ENCODE measurements around the gene ABCA2. TPM values are rescaled to one million over a fixed set of nuclear protein-coding genes. Genes with fewer than 3 reads are reported as not detected.

Gene ABCA2
- total and polyA plus RNA-seq, 9 of the 15 experiments (the other 6 are each of a cell fraction or from before 2014, with no cell fraction given) = 0.69 to 16.3 (median 6.1) TPM; not detected in 2

- ATAC-seq (no peak), FAIRE-seq (no peak), DNase-seq (ENCODE audit: extremely low read depth in 1 of 4, low spot score in 3 of 4) (no peak)
- H3K4me3 ChIP-seq = no peak overlapping the region
- no peaks in the 10 kb centered on the region for H3K9me1 ChIP-seq (ENCODE audit: control insufficient read depth, insufficient read depth, low read length)
- H3K27me3 ChIP-seq (ENCODE audit: control insufficient read depth in 2 of 2, insufficient read depth in 2 of 2, low read length in 2 of 2) = peaks cover 0 to 4% of the 10 kb centered on the region in 2 experiments; a peak in 2 of 5 replicates
- peak overlapping the region in 1 of 2 experiments; percentile 76; a peak in 2 of 4 replicates for H3K9ac ChIP-seq (ENCODE audit: insufficient read depth in 1 of 2, low read depth in 2 of 2, low read length in 2 of 2)
- TF ChIP-seq CGGBP1 (CRISPR knock-in tag; IDR thresholded peaks at IDR 0.05) (no peak), CCNT2 (IDR thresholded peaks at IDR 0.05; ENCODE audit: borderline replicate concordance, extremely low read depth, insufficient read length, low read depth, low read length) (no peak), E2F5 (CRISPR knock-in tag; IDR thresholded peaks at IDR 0.05) (no peak), TSHZ1 (CRISPR knock-in tag; IDR thresholded peaks at IDR 0.05) (no peak), TRIM24 (IDR thresholded peaks at IDR 0.05) (no peak), PHF21A (IDR thresholded peaks at IDR 0.05; ENCODE audit: borderline replicate concordance, low read depth) (no peak), PATZ1 (CRISPR knock-in tag; IDR thresholded peaks at IDR 0.05; ENCODE audit: borderline replicate concordance) (no peak), PHF20 (IDR thresholded peaks at IDR 0.05; ENCODE audit: partially characterized antibody) (no peak), ID3 (CRISPR knock-in tag; IDR thresholded peaks at IDR 0.05) (no peak), ID3 (tag; IDR thresholded peaks at IDR 0.05) (no peak)
- no peaks in the 10 kb centered on the region for H3K9me3 ChIP-seq (replicated peaks; ENCODE audit: control insufficient read depth, insufficient read depth, low read depth, low read length)
- peaks cover 18 to 74% of the 10 kb centered on the region in 2 experiments; a peak in 4 of 5 replicates for H3K4me1 ChIP-seq (replicated peaks in 1 of 2; ENCODE audit: control insufficient read depth in 2 of 2, insufficient read depth in 2 of 2, low read length in 2 of 2)
- intact Hi-C loops (cut with micrococcal nuclease) (no loop called here), in situ Hi-C loops (cut with MboI) (no loop called here)
- no peaks in the 10 kb centered on the region for H3K36me3 ChIP-seq (ENCODE audit: control insufficient read depth, insufficient read depth, low read length)
- BruUV-seq (replicated peaks) = no TSS peak
- 55% methylated on average over 15 of the region's 19 CpGs for WGBS (ENCODE audit: insufficient coverage, low coverage, missing lambda C conversion rate)
- H3K27ac ChIP-seq (ENCODE audit: extremely low read depth, low read depth, low read length) = no peak overlapping the region
- POLR2A ChIA-PET = interaction anchor here (0.8 to 1.1 kb wide), 2 partner anchors 10 to 12 kb away, joined by 3 to 7 read pairs; no protein-coding TSS in a partner anchor
- no peaks in the 10 kb centered on the region for H4K20me1 ChIP-seq (replicated peaks; ENCODE audit: control insufficient read depth, insufficient read depth, low read length)
- no peak overlapping the region for H2AFZ ChIP-seq (ENCODE audit: low read depth, low read length)
- no peak overlapping the region for H3K4me2 ChIP-seq (ENCODE audit: insufficient read depth, low read length)
- CTCF ChIA-PET (ENCODE audit: low intra/inter-chr PET ratio) = no interaction called here
- no peaks in the 10 kb centered on the region for H3K79me2 ChIP-seq (ENCODE audit: control insufficient read depth, insufficient read depth, low read length)
Measured at GRCh38 chr9:136960212-136960937, 67.7 kb downstream of the ABCA2 start.
